SK-N-SH (cell line): ENCODE data around the gene F11R.

ENCODE experiments used
- EP300 ChIP-seq, 2 experiments: IDR thresholded peaks; 2 replicates each; pipeline versions ENCODE4 v1.4.0 to v1.6.1; 2012; ENCODE audit warnings: borderline replicate concordance in 1 of 2, low read depth in 1 of 2, low read length in 1 of 2
- FOXM1 ChIP-seq: IDR thresholded peaks from 2 replicates; pipeline ENCODE4 v1.4.0; 2012; ENCODE audit warnings: low read depth, mild to moderate bottlenecking
- GABPA ChIP-seq: IDR thresholded peaks from 2 replicates; pipeline ENCODE4 v1.4.0; 2012; ENCODE audit warnings: low read depth, mild to moderate bottlenecking
- POLR2AphosphoS5 ChIP-seq: IDR thresholded peaks from 2 replicates; pipeline ENCODE4 v1.6.1; 2012; ENCODE audit warnings: low read depth, low read length
- RAD21 ChIP-seq: IDR thresholded peaks from 2 replicates; pipeline ENCODE4 v1.6.1; 2012; ENCODE audit warnings: mild to moderate bottlenecking, low read length
- RCOR1 ChIP-seq: fragments of 150-350 bp; IDR thresholded peaks from 2 replicates; pipeline ENCODE4 v1.6.1; 2017; ENCODE audit warnings: antibody characterized with exemption, low read length
- RFX5 ChIP-seq: IDR thresholded peaks from 2 replicates; pipeline ENCODE4 v1.6.1; 2012; ENCODE audit warnings: mild to moderate bottlenecking, improper control_type of control experiment, low read length
- TEAD4 ChIP-seq: IDR thresholded peaks from 2 replicates; pipeline ENCODE4 v1.4.0; 2012; ENCODE audit warnings: mild to moderate bottlenecking, borderline replicate concordance; ENCODE audit not compliant: insufficient read depth
- YY1 ChIP-seq: IDR thresholded peaks from 2 replicates; pipeline ENCODE4 v1.4.0; 2012; ENCODE audit warnings: low read depth, mild to moderate bottlenecking
- TF ChIP-seq, protein P1 (sequence below): fragments of 200-600 bp; sonication (generic); IDR thresholded peaks from 2 replicates; pipeline ENCODE4 v1.6.1; 2017; ENCODE audit warnings: antibody characterized with exemption, mild to moderate bottlenecking, moderate library complexity
- TF ChIP-seq, protein P2 (sequence below): fragments of 150-350 bp; IDR thresholded peaks from 2 replicates; pipeline ENCODE4 v1.6.1; 2016; ENCODE audit warnings: mild to moderate bottlenecking, low read depth, low read length
- TF ChIP-seq, protein P3 (sequence below): IDR thresholded peaks from 2 replicates; pipeline ENCODE4 v1.6.1; 2012; ENCODE audit warnings: mild to moderate bottlenecking, low read depth, low read length, moderate library complexity

DNA sequence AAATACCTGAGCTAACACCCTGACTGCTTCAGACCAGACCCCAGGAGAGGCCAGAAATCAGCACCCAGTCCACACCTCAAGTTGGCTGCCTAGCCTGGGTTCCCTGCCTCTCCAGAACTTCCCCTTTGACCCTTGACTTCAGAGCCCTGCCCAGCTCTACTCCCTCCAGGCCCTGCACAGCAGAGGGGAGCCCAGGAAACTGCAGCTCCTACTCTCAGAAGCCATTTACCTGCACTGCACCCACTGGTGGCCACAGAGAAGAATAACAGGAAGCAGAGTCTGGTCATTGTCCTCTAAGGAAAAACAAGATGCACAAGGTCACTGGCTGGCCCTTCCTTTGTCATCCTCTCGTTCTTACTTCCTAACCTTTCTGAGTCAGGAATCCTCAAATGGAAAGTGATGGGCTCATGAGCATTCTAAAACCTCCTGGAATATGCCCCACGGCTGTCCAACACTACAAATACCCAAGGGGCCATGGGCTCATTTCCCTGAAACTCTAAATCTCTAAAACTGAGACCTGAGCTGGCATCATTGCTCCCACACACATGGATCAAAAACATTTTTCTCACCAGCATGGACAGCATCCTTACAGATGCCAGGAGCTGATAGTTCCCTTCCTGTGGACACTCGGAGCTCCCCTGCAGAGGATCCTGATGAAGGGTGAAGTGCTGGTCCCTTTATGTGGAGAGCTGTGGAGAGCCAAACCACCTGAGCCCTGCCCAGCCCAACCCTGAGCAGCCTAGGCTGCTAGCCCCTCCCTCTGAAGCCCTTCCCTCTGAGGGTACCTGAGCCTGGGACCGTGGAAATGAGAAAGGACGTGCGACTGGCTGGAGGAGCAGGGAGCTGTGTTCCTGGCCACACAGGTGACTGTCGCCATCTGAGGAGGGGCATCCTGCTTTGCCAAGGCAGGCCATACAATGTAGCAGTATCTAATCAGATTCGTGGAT lies 66.5 kb downstream of the F11R start, which contains the start of gene ITLN2:
- TF ChIP-seq, protein P1, sequence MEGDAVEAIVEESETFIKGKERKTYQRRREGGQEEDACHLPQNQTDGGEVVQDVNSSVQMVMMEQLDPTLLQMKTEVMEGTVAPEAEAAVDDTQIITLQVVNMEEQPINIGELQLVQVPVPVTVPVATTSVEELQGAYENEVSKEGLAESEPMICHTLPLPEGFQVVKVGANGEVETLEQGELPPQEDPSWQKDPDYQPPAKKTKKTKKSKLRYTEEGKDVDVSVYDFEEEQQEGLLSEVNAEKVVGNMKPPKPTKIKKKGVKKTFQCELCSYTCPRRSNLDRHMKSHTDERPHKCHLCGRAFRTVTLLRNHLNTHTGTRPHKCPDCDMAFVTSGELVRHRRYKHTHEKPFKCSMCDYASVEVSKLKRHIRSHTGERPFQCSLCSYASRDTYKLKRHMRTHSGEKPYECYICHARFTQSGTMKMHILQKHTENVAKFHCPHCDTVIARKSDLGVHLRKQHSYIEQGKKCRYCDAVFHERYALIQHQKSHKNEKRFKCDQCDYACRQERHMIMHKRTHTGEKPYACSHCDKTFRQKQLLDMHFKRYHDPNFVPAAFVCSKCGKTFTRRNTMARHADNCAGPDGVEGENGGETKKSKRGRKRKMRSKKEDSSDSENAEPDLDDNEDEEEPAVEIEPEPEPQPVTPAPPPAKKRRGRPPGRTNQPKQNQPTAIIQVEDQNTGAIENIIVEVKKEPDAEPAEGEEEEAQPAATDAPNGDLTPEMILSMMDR: peak; percentile 54
- TF ChIP-seq GABPA (no peak), POLR2AphosphoS5 (no peak), EP300 (IDR thresholded peaks at IDR 0.05; ENCODE audit: borderline replicate concordance in 1 of 2, low read depth in 1 of 2, low read length in 1 of 2) (no peak), RAD21 (peak; percentile 28), YY1 (no peak), TEAD4 (no peak), FOXM1 (no peak), RFX5 (no peak), RCOR1 (no peak)
- TF ChIP-seq, protein P2, sequence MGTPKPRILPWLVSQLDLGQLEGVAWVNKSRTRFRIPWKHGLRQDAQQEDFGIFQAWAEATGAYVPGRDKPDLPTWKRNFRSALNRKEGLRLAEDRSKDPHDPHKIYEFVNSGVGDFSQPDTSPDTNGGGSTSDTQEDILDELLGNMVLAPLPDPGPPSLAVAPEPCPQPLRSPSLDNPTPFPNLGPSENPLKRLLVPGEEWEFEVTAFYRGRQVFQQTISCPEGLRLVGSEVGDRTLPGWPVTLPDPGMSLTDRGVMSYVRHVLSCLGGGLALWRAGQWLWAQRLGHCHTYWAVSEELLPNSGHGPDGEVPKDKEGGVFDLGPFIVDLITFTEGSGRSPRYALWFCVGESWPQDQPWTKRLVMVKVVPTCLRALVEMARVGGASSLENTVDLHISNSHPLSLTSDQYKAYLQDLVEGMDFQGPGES: no peak
- TF ChIP-seq, protein P3, sequence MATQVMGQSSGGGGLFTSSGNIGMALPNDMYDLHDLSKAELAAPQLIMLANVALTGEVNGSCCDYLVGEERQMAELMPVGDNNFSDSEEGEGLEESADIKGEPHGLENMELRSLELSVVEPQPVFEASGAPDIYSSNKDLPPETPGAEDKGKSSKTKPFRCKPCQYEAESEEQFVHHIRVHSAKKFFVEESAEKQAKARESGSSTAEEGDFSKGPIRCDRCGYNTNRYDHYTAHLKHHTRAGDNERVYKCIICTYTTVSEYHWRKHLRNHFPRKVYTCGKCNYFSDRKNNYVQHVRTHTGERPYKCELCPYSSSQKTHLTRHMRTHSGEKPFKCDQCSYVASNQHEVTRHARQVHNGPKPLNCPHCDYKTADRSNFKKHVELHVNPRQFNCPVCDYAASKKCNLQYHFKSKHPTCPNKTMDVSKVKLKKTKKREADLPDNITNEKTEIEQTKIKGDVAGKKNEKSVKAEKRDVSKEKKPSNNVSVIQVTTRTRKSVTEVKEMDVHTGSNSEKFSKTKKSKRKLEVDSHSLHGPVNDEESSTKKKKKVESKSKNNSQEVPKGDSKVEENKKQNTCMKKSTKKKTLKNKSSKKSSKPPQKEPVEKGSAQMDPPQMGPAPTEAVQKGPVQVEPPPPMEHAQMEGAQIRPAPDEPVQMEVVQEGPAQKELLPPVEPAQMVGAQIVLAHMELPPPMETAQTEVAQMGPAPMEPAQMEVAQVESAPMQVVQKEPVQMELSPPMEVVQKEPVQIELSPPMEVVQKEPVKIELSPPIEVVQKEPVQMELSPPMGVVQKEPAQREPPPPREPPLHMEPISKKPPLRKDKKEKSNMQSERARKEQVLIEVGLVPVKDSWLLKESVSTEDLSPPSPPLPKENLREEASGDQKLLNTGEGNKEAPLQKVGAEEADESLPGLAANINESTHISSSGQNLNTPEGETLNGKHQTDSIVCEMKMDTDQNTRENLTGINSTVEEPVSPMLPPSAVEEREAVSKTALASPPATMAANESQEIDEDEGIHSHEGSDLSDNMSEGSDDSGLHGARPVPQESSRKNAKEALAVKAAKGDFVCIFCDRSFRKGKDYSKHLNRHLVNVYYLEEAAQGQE: no peak
